ENCODE measurements around the gene RAD18.

DNA sequence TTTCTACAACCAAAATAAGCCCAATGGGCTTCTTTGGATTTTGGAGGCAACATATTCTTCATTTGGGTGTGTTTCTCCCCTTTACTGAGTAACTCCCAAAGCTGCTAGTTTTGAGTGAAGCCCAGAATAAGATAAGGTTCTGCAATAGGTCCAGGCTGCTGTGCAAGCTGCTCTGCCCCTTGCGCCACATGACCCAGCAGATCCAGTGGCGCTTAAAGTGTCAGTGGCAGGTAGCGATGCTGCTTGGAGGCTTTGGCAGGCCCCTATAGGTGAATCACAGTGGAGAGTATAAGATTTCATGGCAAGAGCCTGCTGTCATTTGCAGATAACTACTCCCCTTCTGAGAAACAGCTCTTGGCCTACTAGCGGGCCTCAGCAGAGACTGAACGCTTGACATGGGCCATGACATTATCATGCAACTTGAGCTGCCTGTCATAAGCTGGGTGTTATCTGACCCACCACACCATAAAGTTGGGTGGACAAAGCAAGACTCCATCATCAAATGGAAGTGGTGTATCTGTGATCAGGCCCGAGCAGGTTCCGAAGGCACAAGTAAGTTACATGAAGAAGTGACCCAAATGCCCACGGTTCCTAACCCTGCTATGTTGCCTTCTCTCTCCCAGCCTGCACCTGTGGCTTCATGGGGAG lies 105.4 kb downstream of the RAD18 start:
- TF ChIP-seq, protein P1, sequence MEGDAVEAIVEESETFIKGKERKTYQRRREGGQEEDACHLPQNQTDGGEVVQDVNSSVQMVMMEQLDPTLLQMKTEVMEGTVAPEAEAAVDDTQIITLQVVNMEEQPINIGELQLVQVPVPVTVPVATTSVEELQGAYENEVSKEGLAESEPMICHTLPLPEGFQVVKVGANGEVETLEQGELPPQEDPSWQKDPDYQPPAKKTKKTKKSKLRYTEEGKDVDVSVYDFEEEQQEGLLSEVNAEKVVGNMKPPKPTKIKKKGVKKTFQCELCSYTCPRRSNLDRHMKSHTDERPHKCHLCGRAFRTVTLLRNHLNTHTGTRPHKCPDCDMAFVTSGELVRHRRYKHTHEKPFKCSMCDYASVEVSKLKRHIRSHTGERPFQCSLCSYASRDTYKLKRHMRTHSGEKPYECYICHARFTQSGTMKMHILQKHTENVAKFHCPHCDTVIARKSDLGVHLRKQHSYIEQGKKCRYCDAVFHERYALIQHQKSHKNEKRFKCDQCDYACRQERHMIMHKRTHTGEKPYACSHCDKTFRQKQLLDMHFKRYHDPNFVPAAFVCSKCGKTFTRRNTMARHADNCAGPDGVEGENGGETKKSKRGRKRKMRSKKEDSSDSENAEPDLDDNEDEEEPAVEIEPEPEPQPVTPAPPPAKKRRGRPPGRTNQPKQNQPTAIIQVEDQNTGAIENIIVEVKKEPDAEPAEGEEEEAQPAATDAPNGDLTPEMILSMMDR (IDR thresholded peaks at IDR 0.05; ENCODE audit: low read depth, low read length, missing input control), result no peak
- TF ChIP-seq TAF1 (conservative IDR thresholded peaks at IDR 0.05), result no peak
- no peak for TF ChIP-seq YY1 (IDR thresholded peaks at IDR 0.05)
- no peak for TF ChIP-seq REST (IDR thresholded peaks at IDR 0.05)
- TF ChIP-seq GABPA (IDR thresholded peaks at IDR 0.05 in 1 of 2, conservative IDR thresholded peaks at IDR 0.05 in 1 of 2), result no peak
- no peak for TF ChIP-seq SP1 (IDR thresholded peaks at IDR 0.05)
- no peak for TF ChIP-seq JUND (IDR thresholded peaks at IDR 0.05)
- TF ChIP-seq ZBTB33 (IDR thresholded peaks at IDR 0.05), result no peak
- no peak for TF ChIP-seq EGR1 (IDR thresholded peaks at IDR 0.05; ENCODE audit: low read depth in 2 of 2)
- no peak for TF ChIP-seq FOXA1 (IDR thresholded peaks at IDR 0.05)
- no peak for TF ChIP-seq RAD21 (IDR thresholded peaks at IDR 0.05)
- TF ChIP-seq, protein P2, sequence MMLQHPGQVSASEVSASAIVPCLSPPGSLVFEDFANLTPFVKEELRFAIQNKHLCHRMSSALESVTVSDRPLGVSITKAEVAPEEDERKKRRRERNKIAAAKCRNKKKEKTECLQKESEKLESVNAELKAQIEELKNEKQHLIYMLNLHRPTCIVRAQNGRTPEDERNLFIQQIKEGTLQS (IDR thresholded peaks at IDR 0.05), result no peak
- TF ChIP-seq, protein P3, sequence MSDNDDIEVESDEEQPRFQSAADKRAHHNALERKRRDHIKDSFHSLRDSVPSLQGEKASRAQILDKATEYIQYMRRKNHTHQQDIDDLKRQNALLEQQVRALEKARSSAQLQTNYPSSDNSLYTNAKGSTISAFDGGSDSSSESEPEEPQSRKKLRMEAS (IDR thresholded peaks at IDR 0.05), result no peak
- no peak for TF ChIP-seq HNF4A (conservative IDR thresholded peaks at IDR 0.05)

Data from liver (tissue), 3 donors.